ENCODE data around the gene C10orf71. TPM values are rescaled to one million over a fixed set of nuclear protein-coding genes. Genes with fewer than 3 reads are reported as not detected.

C10orf71 gene
- total RNA-seq, 1 donor from 2014 or later = not detected

- DNase-seq = no peak
Observed at GRCh38 chr10:49321021-49321420, 22.1 kb downstream of the C10orf71 start.

- no peak for DNase-seq
Observed at GRCh38 chr10:49322371-49323170, 23.6 kb downstream of the C10orf71 start.

DNA sequence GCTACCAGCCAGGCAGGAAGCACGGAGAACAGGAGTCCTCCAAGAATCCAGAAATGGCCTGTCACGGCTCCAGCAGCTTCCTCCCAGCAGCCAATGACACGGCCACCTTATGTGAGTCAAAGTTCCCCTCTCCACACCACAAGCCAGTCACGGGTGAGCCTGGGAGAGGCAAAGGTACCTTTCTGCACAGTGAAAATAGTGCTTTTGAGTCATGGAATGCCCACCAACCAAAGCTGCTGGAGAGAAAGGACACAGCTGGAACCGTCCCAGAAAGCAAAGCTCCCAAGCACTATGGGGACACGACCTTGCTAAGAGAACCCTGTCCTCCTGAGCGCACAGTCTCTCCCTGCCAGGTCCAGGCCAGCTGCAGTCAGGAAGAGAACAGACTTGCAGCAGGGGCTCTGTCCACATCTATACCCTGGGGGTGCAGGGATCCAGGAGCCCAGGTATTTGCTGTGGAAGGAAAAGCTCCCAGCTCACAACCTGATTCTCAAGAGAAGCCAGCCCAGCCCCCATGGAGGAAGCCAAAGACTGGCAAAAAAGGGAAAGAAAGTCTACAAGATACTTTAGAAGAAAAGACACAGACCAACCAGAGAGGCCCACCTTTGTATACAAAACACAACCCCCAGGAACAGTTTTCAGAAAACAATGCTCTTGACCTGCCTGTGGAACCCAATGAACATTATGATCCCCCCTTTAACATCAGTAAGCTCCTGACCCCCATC, 24.4 kb downstream of the C10orf71 start:
- no peak for DNase-seq

DNA sequence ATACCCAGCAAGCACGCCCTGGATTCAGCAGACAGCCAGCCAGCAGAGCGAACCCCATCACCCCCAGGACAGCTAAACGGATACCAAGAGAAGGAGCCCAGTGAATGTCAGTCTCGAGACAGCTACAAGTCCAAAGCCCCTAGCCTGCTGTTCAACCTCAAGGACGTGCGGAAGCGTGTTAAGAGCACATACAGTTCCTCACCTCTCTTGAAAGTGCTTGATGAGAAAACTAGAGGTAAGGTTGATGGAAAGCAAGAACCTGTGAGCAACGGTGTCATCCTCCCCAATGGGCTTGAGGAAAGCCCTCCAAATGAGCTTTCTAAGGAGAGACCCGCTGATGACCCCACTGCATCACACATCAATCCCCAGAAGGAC, 24.9 kb downstream of the C10orf71 start:
- DNase-seq = no peak

DNA sequence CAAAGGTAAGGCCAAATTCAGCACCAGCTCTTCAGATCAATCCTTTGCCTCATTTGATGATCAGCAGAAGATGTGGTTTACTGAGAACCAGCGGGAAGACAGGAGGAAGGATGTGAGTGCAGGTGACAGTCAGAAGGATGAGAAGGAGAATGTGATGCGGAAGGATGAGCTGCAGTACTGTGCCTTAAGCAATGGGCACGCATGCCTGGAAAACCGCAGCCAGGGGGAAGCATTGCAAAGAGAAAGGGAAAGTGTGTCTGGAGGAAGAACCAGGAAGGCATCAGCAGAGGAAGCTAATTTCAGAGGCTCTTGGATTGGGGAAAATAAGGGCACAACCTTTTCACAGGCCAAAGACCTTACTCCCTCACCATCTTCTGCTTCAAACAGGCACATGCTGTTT, 25.7 kb downstream of the C10orf71 start:
- no peak for DNase-seq

DNA sequence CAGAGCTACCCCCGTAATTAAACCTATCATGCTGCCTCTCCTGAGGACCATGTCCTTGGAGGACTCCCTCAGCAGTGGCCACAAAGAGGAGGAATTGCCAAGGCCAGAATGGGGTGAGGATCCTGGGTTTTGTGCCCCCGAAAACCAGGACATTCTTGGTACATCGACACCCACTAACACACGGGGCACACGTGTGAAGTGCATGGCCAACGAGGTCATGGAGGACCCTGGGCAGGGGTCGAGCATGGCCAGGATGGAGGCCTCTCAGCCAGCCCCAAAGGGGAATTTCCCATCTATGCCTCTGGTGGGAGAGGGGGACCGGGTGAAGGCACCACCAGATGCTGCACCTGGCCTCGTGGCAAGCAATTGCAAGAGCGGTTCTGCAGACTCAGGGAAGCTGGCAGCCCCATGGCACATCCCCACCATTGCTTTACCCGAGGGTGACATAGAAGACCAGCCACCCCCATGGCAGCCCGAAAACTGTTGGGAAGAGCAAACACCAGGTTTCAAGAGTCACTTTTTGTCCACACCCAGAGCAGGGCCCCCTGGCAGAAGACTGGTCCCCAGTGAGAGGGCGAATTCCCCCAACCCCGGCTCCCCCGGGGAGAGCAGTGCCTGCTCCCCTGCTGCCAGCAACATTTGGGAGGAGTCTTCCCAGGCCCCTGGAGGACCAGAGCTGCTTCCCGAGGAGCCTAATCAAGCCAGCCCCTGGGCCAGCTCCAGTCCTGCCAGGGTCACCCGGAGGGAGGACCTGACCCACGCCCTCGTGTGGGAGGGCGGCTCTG, 26.4 kb downstream of the C10orf71 start:
- DNase-seq = no peak

DNA sequence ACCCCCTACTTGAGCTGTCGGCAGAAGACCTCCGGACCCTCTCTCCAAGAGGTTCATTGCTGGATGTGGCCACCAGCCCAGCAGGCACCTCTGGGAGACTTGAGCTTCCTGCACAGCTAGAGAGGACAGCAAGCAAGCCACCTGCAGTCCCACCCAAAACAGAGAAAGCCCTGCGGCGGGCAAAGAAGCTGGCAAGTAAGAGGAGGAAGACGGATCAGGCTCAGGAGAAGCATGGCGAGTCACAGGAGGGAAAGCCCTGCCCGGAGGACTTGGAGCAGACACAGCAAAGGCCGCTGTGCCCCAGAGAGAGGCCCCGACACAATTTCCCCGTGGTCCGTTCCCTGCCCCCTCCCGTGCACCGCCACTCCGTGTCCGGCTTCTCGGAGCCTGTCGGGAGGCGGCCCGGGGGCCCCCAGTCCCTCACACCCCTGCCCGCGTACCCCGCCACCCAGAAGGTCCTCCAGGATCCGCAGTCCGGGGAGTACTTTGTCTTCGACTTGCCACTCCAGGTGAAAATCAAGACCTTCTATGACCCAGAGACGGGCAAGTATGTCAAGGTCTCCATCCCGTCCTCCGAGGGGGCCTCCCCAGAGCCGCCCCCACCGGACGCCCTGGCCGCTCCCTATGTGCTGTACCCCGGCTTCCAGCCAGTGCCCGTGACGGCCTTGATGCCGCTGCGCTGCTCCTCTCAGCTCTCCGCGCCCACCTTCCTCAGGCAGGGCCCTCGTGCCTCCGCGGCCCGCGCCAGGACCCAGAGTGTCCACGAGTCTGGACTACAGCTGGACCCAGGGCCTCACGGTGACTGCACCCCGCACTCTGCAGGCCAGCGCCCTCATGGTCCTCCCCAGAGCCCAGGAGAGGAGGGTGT, 27.2 kb downstream of the C10orf71 start:
- no peak for DNase-seq

DNA sequence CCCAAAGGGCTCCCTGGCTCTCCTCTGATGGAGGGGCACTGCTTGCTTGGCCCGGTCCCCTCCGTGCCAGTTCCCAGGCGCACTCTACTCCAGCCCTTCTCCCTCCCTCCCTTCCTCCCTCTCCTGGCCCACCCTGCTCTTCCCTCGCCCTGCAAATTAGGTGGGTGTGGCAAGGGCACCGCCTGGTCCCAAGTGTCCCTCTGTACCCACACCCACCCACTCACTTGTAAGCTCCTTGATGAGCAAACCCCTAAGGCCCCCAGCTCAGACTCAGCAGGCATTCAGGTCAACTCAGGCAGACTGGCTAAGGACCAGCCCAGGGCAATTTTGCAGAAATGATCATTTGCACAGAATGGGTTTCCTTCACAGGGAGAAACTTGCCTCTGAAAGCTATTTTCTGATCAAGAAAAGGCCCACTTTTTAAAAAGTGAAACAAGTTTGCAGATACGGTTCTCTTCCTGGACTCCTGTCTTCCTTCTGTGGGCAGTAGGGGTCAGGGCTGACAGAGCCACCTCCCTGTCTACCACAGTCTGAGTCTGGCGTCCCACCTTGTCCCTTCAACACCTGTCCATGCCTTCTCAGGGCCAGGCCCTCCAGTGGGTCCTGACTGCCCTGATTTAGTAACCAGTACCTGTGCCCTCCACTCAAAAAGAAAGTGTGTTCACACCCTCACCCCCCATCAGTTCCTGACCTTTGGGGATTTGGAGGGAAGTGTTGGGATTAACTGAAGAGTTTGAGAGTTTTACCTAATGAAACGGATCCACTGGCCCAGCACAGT, 28.3 kb downstream of the C10orf71 start:
- no peak for DNase-seq

DNA sequence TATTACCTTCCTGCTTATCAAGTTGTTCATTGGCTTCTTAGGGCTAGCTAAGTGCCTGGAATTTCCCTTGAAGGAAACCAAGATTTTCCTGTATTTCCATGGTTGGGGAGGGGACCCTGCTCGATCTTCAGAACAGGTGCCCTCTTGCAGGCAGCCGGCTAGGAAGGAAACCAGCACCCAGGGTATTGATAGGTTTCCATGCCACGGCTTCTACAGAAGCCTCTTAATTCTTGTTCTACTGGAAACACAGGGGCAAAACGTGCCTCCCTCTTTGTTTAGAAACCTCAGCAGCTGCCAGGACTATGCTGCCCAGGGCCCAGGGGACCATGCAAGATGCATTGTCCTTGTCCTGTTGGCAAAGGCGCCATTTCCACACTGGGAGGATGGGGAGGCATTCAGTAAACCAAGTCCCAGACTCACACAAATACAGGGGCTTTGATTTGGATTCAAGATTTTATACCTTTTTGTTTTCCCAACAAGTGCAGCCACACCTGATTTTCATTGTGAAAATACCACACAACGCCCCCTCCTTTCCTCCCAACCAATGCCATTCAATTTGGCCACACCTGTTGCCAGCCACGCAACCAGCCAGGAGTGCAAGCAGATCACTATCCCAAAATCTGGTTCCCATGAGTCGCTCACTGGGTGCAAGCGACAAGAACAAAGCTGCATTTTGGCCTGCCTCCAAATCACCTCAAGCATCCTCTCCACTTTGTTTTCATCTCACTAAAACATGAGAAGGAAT, 29.6 kb downstream of the C10orf71 start:
- no peak for DNase-seq

- no peak for DNase-seq
Observed at GRCh38 chr10:49329146-49329505, 30.2 kb downstream of the C10orf71 start.

GRCh38 chr10:49330127-49330665, 31.2 kb downstream of the C10orf71 start:
- DNase-seq = no peak

DNA sequence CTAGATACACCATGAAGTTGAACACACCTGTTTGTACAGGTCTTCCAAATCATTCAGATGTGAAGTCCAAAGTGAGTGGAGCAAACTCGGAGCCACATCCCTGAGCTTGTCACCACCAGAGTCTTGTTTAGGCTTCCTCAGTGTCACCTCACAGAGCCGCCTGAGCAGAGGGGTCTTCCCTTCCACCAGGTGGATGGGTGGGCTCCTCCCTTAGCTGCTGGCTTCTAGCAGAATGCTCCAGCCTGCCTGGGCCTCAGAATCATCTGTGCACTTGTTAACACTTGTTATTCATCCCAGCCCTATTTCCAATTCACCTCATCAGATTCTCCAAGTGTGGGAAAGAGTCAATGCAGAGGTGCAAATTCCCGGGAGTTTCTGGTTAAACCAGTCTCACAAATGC, 32.5 kb downstream of the C10orf71 start:
- DNase-seq = no peak

GRCh38 chr10:49332333-49332732, 33.4 kb downstream of the C10orf71 start:
- no peak for DNase-seq

- DNase-seq = no peak
Observed at GRCh38 chr10:49332768-49333167, 33.8 kb downstream of the C10orf71 start.

DNA sequence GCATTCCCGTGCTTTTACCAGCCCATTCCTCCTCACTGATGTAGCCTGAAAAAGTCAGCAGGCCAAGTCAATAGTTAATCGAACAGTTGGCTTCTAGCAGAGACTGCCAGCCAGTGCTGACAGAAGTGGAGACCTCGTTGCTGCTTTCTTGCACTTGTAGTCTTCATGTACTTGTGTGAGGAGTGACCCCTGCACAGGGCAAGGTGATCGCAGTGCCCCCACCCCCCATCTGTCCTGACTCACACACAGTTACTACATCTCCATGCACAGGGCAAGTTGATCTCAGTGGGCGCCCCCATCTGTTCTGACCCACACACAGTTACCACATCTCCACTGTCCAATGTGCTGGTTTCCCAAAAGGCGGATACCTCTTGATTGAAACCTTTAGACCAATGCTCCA, 34.2 kb downstream of the C10orf71 start:
- DNase-seq = no peak

- DNase-seq = no peak
Observed at GRCh38 chr10:49334964-49335363, 36.0 kb downstream of the C10orf71 start.

- DNase-seq = no peak
Observed at GRCh38 chr10:49335364-49335972, 36.5 kb downstream of the C10orf71 start.

DNA sequence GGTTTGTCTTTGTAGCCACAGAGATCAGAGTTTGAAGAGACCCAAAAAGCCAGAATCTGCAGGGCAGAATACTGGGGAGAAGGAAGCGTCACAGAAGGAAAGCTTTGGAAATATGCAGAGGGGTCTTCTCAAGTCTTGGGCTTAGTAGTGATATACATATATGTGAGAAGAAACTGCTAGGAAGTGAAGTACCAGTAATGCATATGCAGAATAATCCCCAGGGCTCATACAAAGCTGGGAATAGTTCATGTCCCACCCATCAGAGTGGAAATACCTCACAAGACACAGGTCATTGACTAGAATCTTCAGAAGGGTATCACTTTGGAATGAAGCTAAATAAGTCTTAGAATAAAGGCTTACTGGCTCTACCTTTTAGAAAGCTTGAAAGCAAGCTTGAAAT, 39.6 kb downstream of the C10orf71 start:
- DNase-seq = no peak

- DNase-seq = no peak
Observed at GRCh38 chr10:49344840-49345239, 45.9 kb downstream of the C10orf71 start.

GRCh38 chr10:49347342-49347741, 48.4 kb downstream of the C10orf71 start:
- no peak for DNase-seq

All from dermis blood vessel endothelial cell (primary cell).